ENCODE data around the gene SAFB.
"Not testable (repeated sequence)": the region's sequence is repeated elsewhere in the genome, so short reads cannot be mapped to it uniquely, and the experiment has no call there.

The SAFB gene

GRCh38 chr19:5684694-5685430 is 62.0 kb downstream of the SAFB start:
- DNase-seq (ENCODE audit: low read depth in 2 of 2), result no peak

- no peak for DNase-seq (ENCODE audit: low read depth in 2 of 2)
Observed at GRCh38 chr19:5686326-5686646, 63.4 kb downstream of the SAFB start.

- DNase-seq (ENCODE audit: low read depth in 2 of 2), result peak; percentile 69 to 70
Observed at GRCh38 chr19:5686647-5687359, 63.9 kb downstream of the SAFB start.

- DNase-seq (ENCODE audit: low read depth in 2 of 2), result no peak
Observed at GRCh38 chr19:5687360-5688198, 64.7 kb downstream of the SAFB start.

DNA sequence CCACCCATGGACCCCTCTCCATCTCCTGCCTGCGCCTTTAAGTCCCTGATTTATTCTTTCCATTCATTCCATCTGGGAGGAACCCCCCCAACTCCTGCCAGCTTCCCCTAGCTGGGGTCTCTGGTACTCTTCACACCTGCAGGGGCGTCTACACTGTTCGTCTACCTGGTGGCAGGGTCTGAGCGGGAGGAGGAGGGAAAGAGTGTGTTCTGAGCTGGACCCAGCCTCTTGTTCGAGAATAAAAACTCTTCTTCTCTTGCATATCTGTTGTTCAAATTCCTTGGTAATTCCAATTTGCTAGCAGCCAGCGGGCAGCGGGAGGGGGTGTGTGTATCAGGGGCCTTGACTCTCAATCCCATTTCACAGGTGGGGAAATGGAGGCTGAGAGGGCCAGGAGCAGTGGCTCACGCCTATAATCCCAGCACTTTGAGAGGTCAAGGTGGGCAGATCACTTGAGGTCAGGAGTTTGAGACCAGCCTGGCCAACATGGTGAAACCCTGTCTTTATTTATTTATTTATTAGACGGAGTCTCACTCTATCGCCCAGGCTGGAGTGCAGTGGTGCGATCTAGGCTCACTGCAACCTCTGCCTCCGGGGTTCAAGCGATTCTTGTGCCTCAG is 65.5 kb downstream of the SAFB start:
- DNase-seq (ENCODE audit: low read depth in 2 of 2), result not testable (repeated sequence)

GRCh38 chr19:5690125-5690954 is 67.5 kb downstream of the SAFB start, which contains the start of gene RPL36:
RPL36 (plus strand) TSS chr19:5690295; CDS start chr19:5690508, 213 bp downstream.
- DNase-seq (ENCODE audit: low read depth in 2 of 2), result peak; percentile 88 to 90

GRCh38 chr19:5690955-5691821 is 68.3 kb downstream of the SAFB start:
- no peak for DNase-seq (ENCODE audit: low read depth in 2 of 2)

GRCh38 chr19:5691822-5692722 is 69.2 kb downstream of the SAFB start:
- no peak for DNase-seq (ENCODE audit: low read depth in 2 of 2)

DNA sequence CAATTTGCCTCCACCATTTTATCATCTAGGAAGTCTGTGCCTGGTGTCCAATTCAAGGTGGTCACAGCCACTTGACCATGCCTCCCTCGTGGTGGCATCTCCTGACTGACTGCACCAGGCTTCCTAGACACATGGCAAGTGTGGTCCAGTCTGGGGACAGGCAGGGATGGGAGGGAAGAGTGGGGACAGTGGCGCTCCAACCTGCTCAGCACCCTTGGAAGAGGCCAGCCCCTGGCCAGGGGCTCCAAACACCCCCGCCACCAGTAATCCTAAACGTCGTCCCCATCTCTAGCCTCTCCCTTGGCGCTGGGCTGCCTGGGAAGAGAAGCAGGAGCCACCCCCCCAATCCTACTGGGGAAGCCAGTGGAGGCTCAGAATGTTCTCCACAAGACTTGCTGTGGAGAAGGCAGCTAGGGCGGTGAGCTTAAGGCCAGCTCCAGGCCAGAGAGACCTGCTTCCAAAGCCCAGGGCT is 69.9 kb downstream of the SAFB start:
- no peak for DNase-seq (ENCODE audit: low read depth in 2 of 2)

GRCh38 chr19:5693195-5694166 is 70.6 kb downstream of the SAFB start:
- DNase-seq (ENCODE audit: low read depth in 2 of 2), result no peak

- DNase-seq (ENCODE audit: low read depth in 2 of 2), result no peak
Observed at GRCh38 chr19:5694167-5694955, 71.5 kb downstream of the SAFB start.

- no peak for DNase-seq (ENCODE audit: low read depth in 2 of 2)
Observed at GRCh38 chr19:5694956-5695648, 72.2 kb downstream of the SAFB start.

GRCh38 chr19:5695649-5696195 is 72.8 kb downstream of the SAFB start:
- no peak for DNase-seq (ENCODE audit: low read depth in 2 of 2)

DNA sequence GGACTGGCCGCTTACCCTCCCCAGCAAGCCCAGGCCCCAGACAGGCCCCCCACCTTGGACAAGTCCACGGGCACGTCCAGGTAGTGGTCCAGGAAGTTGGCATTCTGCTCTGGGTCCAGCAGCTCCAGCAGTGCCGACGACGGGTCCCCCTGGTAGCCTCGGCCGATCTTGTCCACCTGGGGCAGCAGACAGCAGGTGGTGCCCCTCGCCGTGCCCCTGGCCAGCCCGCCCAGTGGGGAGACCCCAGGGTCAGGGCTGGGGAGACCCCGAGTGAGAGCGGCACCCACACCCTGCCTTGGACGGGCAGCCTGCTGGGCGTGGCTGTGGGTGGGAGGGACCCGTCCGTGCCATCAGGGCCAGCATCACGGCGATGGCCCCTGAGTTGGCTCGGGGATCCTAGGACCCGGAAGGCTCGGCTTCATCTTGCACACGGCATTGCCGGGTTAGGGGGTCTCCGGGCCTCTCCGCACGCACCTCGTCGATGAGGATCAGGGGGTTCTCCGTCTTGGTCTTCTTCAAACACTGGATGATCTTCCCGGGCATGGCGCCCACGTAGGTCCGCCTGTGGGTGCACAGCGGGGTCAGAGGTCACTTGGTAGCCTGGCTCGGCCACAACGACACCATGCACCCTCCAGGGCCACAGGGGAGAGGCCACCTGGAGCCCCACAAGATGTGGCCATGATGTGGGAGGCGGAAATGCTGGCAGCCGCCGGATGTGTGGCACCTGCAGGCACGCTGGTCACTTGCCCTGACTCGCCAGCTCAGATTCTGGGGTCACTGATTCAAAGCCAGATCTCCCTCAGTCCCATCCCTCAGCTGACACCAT is 73.5 kb downstream of the SAFB start:
- DNase-seq (ENCODE audit: low read depth in 2 of 2), result no peak

Measured in fibroblast of skin of left biceps (primary cell).